Epithelial cell of prostate (primary cell): ENCODE results near the gene SRD5A3.
"Not testable (repeated sequence)": the region's sequence is repeated elsewhere in the genome, so short reads cannot be mapped to it uniquely, and the experiment has no call there.

Source experiments
- DNase-seq: peaks from one replicate; pipeline ENCODE4 v3.0.0-alpha.2; 2011; ENCODE audit warnings: low read depth, low spot score
- H3K27ac ChIP-seq: fragments of 450-650 bp; 2 replicates; pipeline ENCODE4 v1.5.1; 2017; ENCODE audit warnings: mild to moderate bottlenecking

Gene SRD5A3

DNA sequence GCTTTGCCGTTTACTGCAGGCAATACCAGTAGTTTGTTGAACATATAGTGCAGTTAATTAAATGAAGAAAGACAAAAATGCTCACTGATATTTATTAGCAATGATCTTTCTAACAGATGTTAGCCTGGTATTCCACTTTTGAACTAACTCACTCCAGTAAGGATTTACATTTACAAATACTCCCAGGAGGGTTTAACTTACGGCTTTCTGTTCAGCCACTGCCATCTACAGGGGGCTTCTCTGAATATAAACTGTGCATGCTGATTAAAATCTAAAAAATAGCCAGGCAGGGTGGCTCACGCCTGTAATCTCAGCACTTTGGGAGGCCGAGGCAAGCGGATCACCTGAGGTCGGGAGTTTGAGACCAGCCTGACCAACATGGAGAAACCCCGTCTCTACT lies 2.2 kb upstream of the SRD5A3 start:
- H3K27ac ChIP-seq, result no peak overlapping the region
- no peak for DNase-seq

- no peak for DNase-seq
- no peak overlapping the region for H3K27ac ChIP-seq
Observed at GRCh38 chr4:55345054-55345453, 988 bp upstream of the SRD5A3 start.

DNA sequence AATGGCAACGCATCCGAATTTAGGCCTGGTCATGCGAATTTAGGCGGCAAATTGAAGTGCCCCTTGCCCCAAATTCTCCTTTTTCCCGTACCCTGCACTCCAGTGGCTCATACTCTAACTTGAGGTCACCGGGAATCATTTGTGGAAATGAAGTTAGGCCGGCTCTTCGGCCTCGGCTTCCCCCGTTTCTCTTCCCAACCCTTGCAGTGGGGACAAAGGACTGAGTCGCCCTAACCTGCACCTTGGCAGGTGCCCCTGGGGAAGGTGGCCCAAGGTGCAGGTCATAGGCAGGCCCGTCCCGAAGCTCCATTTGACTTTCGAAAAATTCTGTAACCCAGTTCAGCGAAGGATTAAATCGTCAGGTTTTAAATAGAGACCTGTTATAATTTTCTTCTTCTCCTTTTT lies 811 bp downstream of the SRD5A3 start:
- no peak for DNase-seq

GRCh38 chr4:55347610-55348228 lies 1.7 kb downstream of the SRD5A3 start:
- peak overlapping the region; percentile 62 for H3K27ac ChIP-seq
- no peak for DNase-seq

More for the DNA sequence above, 811 bp downstream of the SRD5A3 start:
- peak overlapping the region; percentile 61 for H3K27ac ChIP-seq

GRCh38 chr4:55348466-55348865 lies 2.4 kb downstream of the SRD5A3 start:
- peak overlapping the region; percentile 62 for H3K27ac ChIP-seq
- DNase-seq, result peak; percentile 41

GRCh38 chr4:55350870-55351269 lies 4.8 kb downstream of the SRD5A3 start:
- not testable (repeated sequence) for H3K27ac ChIP-seq, DNase-seq

GRCh38 chr4:55351824-55352223 lies 5.8 kb downstream of the SRD5A3 start:
- H3K27ac ChIP-seq, result no peak overlapping the region
- DNase-seq, result no peak

DNA sequence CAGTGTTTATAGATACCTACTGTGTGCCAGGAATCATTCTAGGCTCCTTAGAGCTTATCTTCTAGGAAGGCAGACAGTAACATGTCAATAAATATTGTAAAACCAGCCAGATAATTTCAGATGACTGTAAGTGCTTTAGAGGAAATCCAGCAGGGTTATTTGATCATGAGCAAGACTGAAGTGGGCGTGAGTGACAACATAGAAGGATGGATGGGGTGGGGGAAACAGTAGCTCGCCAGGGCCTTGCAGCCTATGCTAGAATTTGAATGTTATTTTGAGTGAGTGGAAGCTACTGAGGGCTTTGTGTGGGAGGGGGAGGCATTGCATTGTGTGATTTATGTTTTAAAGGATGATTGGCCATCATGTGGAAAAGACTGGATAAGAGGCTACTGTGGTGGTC lies 6.7 kb downstream of the SRD5A3 start:
- DNase-seq, result no peak
- H3K27ac ChIP-seq, result no peak overlapping the region

DNA sequence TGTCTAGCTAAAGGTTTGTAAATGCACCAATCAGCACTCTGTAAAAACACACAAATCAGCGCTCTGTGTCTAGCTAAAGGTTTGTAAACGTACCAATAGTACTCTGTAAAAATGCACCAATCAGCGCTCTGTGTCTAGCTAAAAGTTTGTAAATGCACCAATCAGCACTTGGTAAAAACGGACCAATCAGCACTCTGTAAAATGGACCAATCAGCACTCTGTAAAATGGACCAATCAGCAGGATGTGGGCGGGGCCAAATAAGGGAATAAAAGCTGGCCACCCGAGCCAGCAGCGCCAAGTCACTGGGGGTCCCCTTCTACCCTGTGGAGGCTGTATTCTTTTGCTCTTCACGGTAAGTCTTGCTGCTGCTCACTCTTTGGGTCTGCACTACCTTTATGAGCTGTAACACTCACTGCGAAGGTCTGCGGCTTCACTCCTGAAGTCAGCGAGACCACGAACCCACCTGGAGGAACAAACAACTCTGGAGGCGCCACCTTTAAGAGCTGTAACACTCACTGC lies 7.2 kb downstream of the SRD5A3 start:
- DNase-seq, H3K27ac ChIP-seq: not testable (repeated sequence)

- DNase-seq, result no peak
- no peak overlapping the region for H3K27ac ChIP-seq
Observed at GRCh38 chr4:55354648-55355047, 8.6 kb downstream of the SRD5A3 start.

- DNase-seq, result no peak
- no peak overlapping the region for H3K27ac ChIP-seq
Observed at GRCh38 chr4:55355555-55355954, 9.5 kb downstream of the SRD5A3 start.

- DNase-seq, result no peak
- no peak overlapping the region for H3K27ac ChIP-seq
Observed at GRCh38 chr4:55356991-55357461, 11.0 kb downstream of the SRD5A3 start.

- no peak for DNase-seq
- peak overlapping the region; percentile 54 for H3K27ac ChIP-seq
Observed at GRCh38 chr4:55358246-55358645, 12.2 kb downstream of the SRD5A3 start.

GRCh38 chr4:55358668-55359067 lies 12.6 kb downstream of the SRD5A3 start:
- H3K27ac ChIP-seq, result peak overlapping the region; percentile 54
- DNase-seq, result peak; percentile 73

GRCh38 chr4:55359397-55359916 lies 13.4 kb downstream of the SRD5A3 start:
- no peak for DNase-seq
- peak overlapping the region; percentile 54 for H3K27ac ChIP-seq

DNA sequence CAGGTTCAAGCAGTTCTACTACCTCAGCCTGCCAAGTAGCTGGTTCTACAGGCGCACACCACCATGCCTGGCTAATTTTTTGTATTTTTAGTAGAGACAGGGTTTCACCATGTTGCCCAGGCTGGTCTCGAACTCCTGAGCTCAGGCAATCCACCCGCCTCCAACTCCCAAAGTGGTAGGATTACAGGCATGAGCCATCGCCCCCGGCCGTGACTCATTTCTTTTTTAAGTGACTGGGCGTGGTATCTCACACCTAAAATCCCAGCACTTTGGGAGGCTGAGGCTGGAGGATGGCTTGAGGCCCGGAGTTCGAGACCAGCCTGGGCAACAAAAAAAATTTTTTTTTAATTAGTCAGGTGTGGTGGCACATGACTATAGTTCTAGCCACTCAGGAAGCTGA lies 16.9 kb downstream of the SRD5A3 start:
- DNase-seq, H3K27ac ChIP-seq: not testable (repeated sequence)

DNA sequence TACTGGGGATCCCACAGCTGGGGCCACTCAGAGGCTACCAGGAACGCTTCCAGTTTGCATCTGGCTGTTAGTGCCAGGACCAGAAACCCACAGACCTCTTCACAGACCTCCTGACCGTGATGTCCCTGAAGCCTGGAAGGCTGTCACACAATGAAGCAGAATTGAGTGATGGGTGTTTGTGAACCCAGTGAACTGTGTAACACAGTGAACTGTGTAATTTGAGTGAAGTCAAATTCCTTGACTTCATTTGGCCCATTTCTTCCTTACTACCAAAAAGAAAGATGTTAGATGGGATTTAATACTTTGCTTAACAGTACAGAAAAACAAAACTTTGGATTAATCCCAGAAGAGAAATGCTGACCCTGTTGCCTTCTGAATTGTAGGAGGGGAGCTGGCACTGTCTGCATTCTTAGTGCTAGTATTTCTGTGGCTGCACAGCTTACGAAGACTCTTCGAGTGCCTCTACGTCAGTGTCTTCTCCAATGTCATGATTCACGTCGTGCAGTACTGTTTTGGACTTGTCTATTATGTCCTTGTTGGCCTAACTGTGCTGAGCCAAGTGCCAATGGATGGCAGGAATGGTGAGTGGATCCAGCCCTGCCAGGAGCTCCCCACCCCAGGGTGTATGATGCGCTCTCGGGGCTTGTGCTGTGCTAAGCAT lies 17.8 kb downstream of the SRD5A3 start:
- DNase-seq, result no peak
- H3K27ac ChIP-seq, result no peak overlapping the region

DNA sequence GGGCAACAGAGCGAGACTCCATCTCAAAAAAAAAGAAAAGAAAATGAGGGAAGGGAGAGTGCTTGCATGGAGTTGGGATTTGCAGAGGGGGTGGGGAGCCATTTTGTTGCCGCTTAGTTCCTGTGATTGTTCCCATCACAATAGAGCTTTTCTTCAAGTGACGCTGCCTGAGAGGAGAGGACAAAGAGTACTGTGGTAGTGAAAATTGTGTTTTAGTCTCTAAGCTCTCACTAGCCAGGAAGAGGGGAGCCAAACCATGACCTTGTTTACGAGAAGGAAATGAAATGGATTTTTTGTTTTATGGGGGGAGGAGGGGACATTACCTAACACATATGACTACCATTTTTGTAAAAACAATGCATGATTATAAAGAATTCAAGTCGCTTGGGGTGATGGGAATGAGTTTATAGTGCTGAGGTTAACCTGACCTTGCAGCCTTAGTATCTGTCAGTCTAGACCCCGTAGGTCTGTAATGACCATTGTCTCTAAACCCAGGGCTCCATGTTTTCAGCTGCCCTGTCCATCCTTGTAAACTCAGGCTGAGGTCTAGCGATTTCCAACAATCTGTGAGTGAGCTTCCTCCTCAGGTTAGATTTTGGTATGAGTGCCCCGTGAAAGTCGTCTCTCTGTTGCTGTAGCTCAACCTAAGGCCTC lies 18.8 kb downstream of the SRD5A3 start:
- H3K27ac ChIP-seq, result no peak overlapping the region
- no peak for DNase-seq

- no peak overlapping the region for H3K27ac ChIP-seq
- DNase-seq, result no peak
Observed at GRCh38 chr4:55365345-55365728, 19.3 kb downstream of the SRD5A3 start.

DNA sequence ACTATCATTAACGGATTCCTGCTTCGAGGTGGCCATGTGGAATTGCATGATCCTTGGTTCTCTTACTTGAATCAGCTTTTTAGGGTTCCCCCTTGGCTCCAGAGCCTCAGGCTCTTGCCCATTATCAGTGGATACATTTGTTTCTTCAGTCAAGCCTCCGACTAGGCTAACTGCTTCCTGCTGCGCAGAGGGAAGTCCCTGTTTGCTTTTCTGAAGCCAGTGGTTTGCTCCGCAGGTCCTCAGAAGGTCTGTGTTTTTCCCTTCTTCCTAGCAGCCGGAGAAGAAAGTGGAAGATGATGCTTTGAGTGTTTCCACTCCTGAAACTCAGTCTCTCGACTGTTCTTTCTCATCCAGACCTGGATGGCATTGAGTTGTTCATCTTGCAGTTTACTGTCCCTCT lies 20.6 kb downstream of the SRD5A3 start:
- DNase-seq, result no peak
- no peak overlapping the region for H3K27ac ChIP-seq
